Measurements from ENCODE around the gene SHB. TPM values are rescaled to one million over a fixed set of nuclear protein-coding genes. Genes with fewer than 3 reads are reported as not detected.

Gene SHB
- total and polyA plus RNA-seq, 2 of the 13 experiments (the other 11 are each of a cell fraction or from before 2014, with no cell fraction given) = 19.4 to 20.7 TPM

- no peak for TF ChIP-seq ZNF773 (CRISPR knock-in tag; IDR thresholded peaks at IDR 0.05; ENCODE audit: borderline replicate concordance)
- no peak for TF ChIP-seq NFATC3 (CRISPR knock-in tag; IDR thresholded peaks at IDR 0.05)
- no peak for TF ChIP-seq TOE1 (CRISPR knock-in tag; IDR thresholded peaks at IDR 0.05)
- TF ChIP-seq HNRNPH1 (optimal IDR thresholded peaks at IDR 0.05; ENCODE audit: low read depth, low read length) = no peak
- TF ChIP-seq RFX1 (IDR thresholded peaks at IDR 0.05) = no peak
- no peak for TF ChIP-seq ZNF710 (CRISPR knock-in tag; IDR thresholded peaks at IDR 0.05; ENCODE audit: borderline replicate concordance)
- TF ChIP-seq ZMYM3 (CRISPR knock-in tag; IDR thresholded peaks at IDR 0.05) = no peak
- TF ChIP-seq CHD2 (IDR thresholded peaks at IDR 0.05; ENCODE audit: low read depth, low read length) = no peak
- peak; percentile 71; the same call in 1 of the 2 replicates for TF ChIP-seq MYPOP (CRISPR knock-in tag; IDR thresholded peaks at IDR 0.05)
- no peak for TF ChIP-seq ZNF207 (IDR thresholded peaks at IDR 0.05; ENCODE audit: borderline replicate concordance)
- TF ChIP-seq ZNF431 (CRISPR knock-in tag; IDR thresholded peaks at IDR 0.05; ENCODE audit: borderline replicate concordance, low read depth) = no peak
- TF ChIP-seq SMC3 (IDR thresholded peaks at IDR 0.05; ENCODE audit: low read length) = peak; percentile 21; the same call in 1 of the 2 replicates
Observed at GRCh38 chr9:37908698-37909186, 160.3 kb downstream of the SHB start (continued).

Measured in HepG2 (cell line).